Ishikawa (cell line): ENCODE measurements around the gene STIM1.

Source experiments
- CEBPB ChIP-seq: IDR thresholded peaks from 2 replicates; pipeline ENCODE4 v1.6.1; 2012
- CREB1 ChIP-seq: IDR thresholded peaks from 2 replicates; pipeline ENCODE4 v1.6.1; 2012; ENCODE audit warnings: low read depth
- EGR1 ChIP-seq: IDR thresholded peaks from 2 replicates; pipeline ENCODE4 v1.6.1; 2012
- EP300 ChIP-seq: IDR thresholded peaks from 2 replicates; pipeline ENCODE4 v1.6.1; 2012; ENCODE audit warnings: borderline replicate concordance
- FOXM1 ChIP-seq: IDR thresholded peaks from 2 replicates; pipeline ENCODE4 v1.6.1; 2012; ENCODE audit warnings: low read depth, borderline replicate concordance
- NFIC ChIP-seq: IDR thresholded peaks from 2 replicates; pipeline ENCODE4 v1.6.1; 2012
- RAD21 ChIP-seq: IDR thresholded peaks from 2 replicates; pipeline ENCODE4 v1.6.1; 2012; ENCODE audit warnings: low read depth
- TAF1 ChIP-seq: IDR thresholded peaks from 2 replicates; pipeline ENCODE4 v1.6.1; 2012; ENCODE audit warnings: low read depth, mild to moderate bottlenecking
- TCF12 ChIP-seq: IDR thresholded peaks from 2 replicates; pipeline ENCODE4 v1.6.1; 2012; ENCODE audit warnings: low read depth
- TEAD4 ChIP-seq: IDR thresholded peaks from 2 replicates; pipeline ENCODE4 v1.6.1; 2012
- YY1 ChIP-seq: IDR thresholded peaks from 2 replicates; pipeline ENCODE4 v1.6.1; 2012; ENCODE audit warnings: low read depth
- ZBTB7A ChIP-seq: IDR thresholded peaks from 2 replicates; pipeline ENCODE4 v1.6.1; 2012; ENCODE audit warnings: low read depth
- TF ChIP-seq, protein P1 (sequence below): IDR thresholded peaks from 2 replicates; pipeline ENCODE4 v1.6.1; 2012
- TF ChIP-seq, protein P2 (sequence below): IDR thresholded peaks from 2 replicates; pipeline ENCODE4 v1.6.1; 2012
- TF ChIP-seq, protein P3 (sequence below): IDR thresholded peaks from 2 replicates; pipeline ENCODE4 v1.6.1; 2012; ENCODE audit warnings: low read depth, mild to moderate bottlenecking

Gene STIM1

GRCh38 chr11:3982431-3982830, 127.0 kb downstream of the STIM1 start:
- TF ChIP-seq RAD21 = no peak
- TF ChIP-seq, protein P1, sequence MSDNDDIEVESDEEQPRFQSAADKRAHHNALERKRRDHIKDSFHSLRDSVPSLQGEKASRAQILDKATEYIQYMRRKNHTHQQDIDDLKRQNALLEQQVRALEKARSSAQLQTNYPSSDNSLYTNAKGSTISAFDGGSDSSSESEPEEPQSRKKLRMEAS = no peak

GRCh38 chr11:3983101-3983500, 127.6 kb downstream of the STIM1 start:
- TF ChIP-seq YY1 (no peak), ZBTB7A (no peak), TEAD4 (no peak), RAD21 (no peak), NFIC (no peak), CEBPB (no peak), EGR1 (no peak), TAF1 (no peak), TCF12 (no peak)
- TF ChIP-seq, protein P2, sequence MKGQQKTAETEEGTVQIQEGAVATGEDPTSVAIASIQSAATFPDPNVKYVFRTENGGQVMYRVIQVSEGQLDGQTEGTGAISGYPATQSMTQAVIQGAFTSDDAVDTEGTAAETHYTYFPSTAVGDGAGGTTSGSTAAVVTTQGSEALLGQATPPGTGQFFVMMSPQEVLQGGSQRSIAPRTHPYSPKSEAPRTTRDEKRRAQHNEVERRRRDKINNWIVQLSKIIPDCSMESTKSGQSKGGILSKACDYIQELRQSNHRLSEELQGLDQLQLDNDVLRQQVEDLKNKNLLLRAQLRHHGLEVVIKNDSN = no peak
- TF ChIP-seq, protein P1 = no peak

GRCh38 chr11:3984896-3985295, 129.4 kb downstream of the STIM1 start:
- TF ChIP-seq EGR1 = no peak
- TF ChIP-seq, protein P1 = no peak
- TF ChIP-seq RAD21 = no peak

DNA sequence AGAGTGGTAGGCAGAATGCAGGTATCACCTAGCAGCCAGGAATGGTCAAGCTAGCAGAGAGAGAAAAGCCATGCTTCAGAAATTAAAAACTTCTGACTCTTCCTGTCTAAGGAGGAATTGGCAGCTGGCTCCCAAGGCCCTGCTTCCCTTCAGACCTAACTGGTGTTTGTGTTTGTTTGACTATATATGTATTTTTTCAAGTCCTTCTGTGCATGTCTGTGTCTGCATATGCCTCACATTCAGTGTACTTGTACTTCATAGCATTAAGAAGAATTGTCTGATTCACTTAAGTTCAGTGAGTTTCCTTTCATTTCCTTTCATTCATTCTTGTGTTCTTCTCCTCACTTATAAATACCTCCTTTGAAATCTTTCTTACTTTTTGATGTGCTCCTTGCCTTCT, 130.2 kb downstream of the STIM1 start:
- TF ChIP-seq RAD21 (no peak), TEAD4 (no peak), FOXM1 (no peak), CREB1 (no peak), TCF12 (no peak), EGR1 (no peak)
- TF ChIP-seq, protein P2 = no peak

- TF ChIP-seq EGR1 (no peak), TEAD4 (no peak), RAD21 (no peak), NFIC (no peak), FOXM1 (no peak), ZBTB7A (no peak), EP300 (no peak), YY1 (no peak), CREB1 (no peak)
- TF ChIP-seq, protein P3, sequence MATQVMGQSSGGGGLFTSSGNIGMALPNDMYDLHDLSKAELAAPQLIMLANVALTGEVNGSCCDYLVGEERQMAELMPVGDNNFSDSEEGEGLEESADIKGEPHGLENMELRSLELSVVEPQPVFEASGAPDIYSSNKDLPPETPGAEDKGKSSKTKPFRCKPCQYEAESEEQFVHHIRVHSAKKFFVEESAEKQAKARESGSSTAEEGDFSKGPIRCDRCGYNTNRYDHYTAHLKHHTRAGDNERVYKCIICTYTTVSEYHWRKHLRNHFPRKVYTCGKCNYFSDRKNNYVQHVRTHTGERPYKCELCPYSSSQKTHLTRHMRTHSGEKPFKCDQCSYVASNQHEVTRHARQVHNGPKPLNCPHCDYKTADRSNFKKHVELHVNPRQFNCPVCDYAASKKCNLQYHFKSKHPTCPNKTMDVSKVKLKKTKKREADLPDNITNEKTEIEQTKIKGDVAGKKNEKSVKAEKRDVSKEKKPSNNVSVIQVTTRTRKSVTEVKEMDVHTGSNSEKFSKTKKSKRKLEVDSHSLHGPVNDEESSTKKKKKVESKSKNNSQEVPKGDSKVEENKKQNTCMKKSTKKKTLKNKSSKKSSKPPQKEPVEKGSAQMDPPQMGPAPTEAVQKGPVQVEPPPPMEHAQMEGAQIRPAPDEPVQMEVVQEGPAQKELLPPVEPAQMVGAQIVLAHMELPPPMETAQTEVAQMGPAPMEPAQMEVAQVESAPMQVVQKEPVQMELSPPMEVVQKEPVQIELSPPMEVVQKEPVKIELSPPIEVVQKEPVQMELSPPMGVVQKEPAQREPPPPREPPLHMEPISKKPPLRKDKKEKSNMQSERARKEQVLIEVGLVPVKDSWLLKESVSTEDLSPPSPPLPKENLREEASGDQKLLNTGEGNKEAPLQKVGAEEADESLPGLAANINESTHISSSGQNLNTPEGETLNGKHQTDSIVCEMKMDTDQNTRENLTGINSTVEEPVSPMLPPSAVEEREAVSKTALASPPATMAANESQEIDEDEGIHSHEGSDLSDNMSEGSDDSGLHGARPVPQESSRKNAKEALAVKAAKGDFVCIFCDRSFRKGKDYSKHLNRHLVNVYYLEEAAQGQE = no peak
- TF ChIP-seq, protein P1 = no peak
- TF ChIP-seq, protein P2 = no peak
These were observed 130.8 kb downstream of the STIM1 start for GRCh38 chr11:3986301-3986700.

DNA sequence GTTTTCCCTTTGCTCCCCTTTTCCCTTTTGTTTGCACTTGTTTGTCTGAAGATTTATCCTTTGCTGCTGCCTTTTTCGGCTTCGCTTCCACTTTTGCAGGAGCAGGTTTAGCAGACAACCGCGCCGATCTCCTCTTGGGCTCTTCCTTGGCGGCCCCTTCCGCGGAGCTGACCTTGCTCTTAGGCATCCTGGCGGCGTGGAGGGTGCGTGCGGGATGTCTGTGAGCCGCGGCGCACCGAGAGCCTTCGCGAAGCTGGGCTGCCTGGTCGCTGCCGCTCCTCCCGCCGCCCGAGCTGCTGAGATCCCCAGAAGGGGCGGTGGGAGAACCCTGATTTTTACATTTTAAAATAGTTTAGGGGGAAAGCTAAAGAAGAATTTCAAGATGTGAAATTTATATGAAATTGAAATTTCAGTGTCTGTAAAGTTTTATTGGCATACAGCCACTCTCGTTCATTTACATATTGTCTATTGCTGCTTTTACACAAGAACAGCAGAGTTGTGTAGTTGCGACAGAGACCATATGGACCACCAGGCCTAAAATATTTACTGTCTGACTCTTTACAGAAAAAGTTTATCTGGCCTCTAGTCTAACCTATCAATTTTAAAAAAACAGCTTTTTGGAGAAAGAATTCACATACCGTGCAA, 133.9 kb downstream of the STIM1 start:
- TF ChIP-seq RAD21 = no peak
- no peak for TF ChIP-seq ZBTB7A
- TF ChIP-seq EP300 = no peak
- TF ChIP-seq, protein P3 = no peak
- TF ChIP-seq TAF1 = no peak
- TF ChIP-seq CEBPB = no peak
- TF ChIP-seq EGR1 = no peak
- no peak for TF ChIP-seq TCF12
- TF ChIP-seq NFIC = no peak
